NCI-H82 treated with DMSO at 0.1 percent for 48 hours (cell line): Measurements from ENCODE around the gene TLDC2.
"Not testable (repeated sequence)": the region's sequence is repeated elsewhere in the genome, so short reads cannot be mapped to it uniquely, and the experiment has no call there.

Experiments used
- DNase-seq: peaks from one replicate; lab custom pipeline; 2025; ENCODE audit not compliant: unreplicated experiment; lab: John Stamatoyannopoulos, UW

The TLDC2 gene

GRCh38 chr20:36905566-36905965, 29.6 kb downstream of the TLDC2 start:
- not testable (repeated sequence) for DNase-seq

- not testable (repeated sequence) for DNase-seq
Observed at GRCh38 chr20:36906086-36906485, 30.1 kb downstream of the TLDC2 start.

GRCh38 chr20:36908603-36909002, 32.7 kb downstream of the TLDC2 start:
- no peak for DNase-seq

- DNase-seq: no peak
Observed at GRCh38 chr20:36916199-36916598, 40.3 kb downstream of the TLDC2 start.

GRCh38 chr20:36917240-36917639, 41.3 kb downstream of the TLDC2 start:
- DNase-seq: no peak

GRCh38 chr20:36917943-36918342, 42.0 kb downstream of the TLDC2 start:
- no peak for DNase-seq

GRCh38 chr20:36919715-36920333, 43.9 kb downstream of the TLDC2 start:
- DNase-seq: peak; percentile 44

- no peak for DNase-seq
Observed at GRCh38 chr20:36920334-36920730, 44.4 kb downstream of the TLDC2 start.

GRCh38 chr20:36924167-36925045, 48.5 kb downstream of the TLDC2 start:
- DNase-seq: no peak

GRCh38 chr20:36925234-36925633, 49.3 kb downstream of the TLDC2 start:
- DNase-seq: no peak

GRCh38 chr20:36926653-36927200, 50.8 kb downstream of the TLDC2 start:
- DNase-seq: no peak

- no peak for DNase-seq
Observed at GRCh38 chr20:36927704-36928103, 51.8 kb downstream of the TLDC2 start.

GRCh38 chr20:36929290-36929689, 53.4 kb downstream of the TLDC2 start:
- DNase-seq: no peak

GRCh38 chr20:36929691-36930090, 53.8 kb downstream of the TLDC2 start:
- DNase-seq: no peak

GRCh38 chr20:36932067-36932466, 56.1 kb downstream of the TLDC2 start:
- not testable (repeated sequence) for DNase-seq

GRCh38 chr20:36932476-36933426, 56.8 kb downstream of the TLDC2 start:
- no peak for DNase-seq

- DNase-seq: not testable (repeated sequence)
Observed at GRCh38 chr20:36933571-36933970, 57.6 kb downstream of the TLDC2 start.

GRCh38 chr20:36936341-36936740, 60.4 kb downstream of the TLDC2 start:
- DNase-seq: no peak

- not testable (repeated sequence) for DNase-seq
Observed at GRCh38 chr20:36936761-36937401, 60.9 kb downstream of the TLDC2 start.

- DNase-seq: no peak
Observed at GRCh38 chr20:36937402-36937770, 61.4 kb downstream of the TLDC2 start.
